OCI-LY1 (cell line): Measurements from ENCODE around the gene CNIH2.

Source experiments
- EZH2 ChIP-seq: fragments of 200-600 bp; sonication (generic), shearing (Covaris generic); IDR thresholded peaks from 2 replicates; pipeline ENCODE4 v1.8.0; 2017; ENCODE audit warnings: borderline replicate concordance, mixed run types, mild to moderate bottlenecking, antibody characterized with exemption, low read length, moderate library complexity, mixed read lengths
- TF ChIP-seq, protein P1 (sequence below): fragments of 200-600 bp; sonication (generic), shearing (Covaris generic); IDR thresholded peaks from 2 replicates; pipeline ENCODE4 v1.5.1; 2017; ENCODE audit warnings: mild to moderate bottlenecking, antibody characterized with exemption, low read length, moderate library complexity, mixed read lengths

DNA sequence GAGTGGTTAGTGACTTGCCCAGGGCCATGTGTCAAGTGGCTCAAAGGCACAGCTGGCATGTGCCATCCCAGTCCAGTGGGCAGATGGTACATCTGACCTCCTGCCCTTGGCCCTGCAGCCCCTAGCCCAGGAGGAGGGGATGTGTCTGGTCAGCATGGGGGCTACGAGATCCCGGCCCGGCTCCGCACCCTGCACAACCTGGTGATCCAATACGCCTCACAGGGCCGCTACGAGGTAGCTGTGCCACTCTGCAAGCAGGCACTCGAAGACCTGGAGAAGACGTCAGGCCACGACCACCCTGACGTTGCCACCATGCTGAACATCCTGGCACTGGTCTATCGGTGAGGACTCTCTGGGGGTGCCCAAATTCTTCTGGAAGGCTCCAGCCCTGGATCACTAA is 15.3 kb upstream of the CNIH2 start:
- TF ChIP-seq, protein P1, sequence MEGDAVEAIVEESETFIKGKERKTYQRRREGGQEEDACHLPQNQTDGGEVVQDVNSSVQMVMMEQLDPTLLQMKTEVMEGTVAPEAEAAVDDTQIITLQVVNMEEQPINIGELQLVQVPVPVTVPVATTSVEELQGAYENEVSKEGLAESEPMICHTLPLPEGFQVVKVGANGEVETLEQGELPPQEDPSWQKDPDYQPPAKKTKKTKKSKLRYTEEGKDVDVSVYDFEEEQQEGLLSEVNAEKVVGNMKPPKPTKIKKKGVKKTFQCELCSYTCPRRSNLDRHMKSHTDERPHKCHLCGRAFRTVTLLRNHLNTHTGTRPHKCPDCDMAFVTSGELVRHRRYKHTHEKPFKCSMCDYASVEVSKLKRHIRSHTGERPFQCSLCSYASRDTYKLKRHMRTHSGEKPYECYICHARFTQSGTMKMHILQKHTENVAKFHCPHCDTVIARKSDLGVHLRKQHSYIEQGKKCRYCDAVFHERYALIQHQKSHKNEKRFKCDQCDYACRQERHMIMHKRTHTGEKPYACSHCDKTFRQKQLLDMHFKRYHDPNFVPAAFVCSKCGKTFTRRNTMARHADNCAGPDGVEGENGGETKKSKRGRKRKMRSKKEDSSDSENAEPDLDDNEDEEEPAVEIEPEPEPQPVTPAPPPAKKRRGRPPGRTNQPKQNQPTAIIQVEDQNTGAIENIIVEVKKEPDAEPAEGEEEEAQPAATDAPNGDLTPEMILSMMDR = no peak
- TF ChIP-seq EZH2 = no peak
